Muscle layer of duodenum (tissue), 2 donors: Measurements from ENCODE around the gene ASPM.

Source experiments
- H3K27ac ChIP-seq: one replicate; pipeline ENCODE4 v1.7.0; 2013; ENCODE audit warnings: mild to moderate bottlenecking, low read length
- H3K27me3 ChIP-seq: one replicate; pipeline ENCODE4 v1.7.0; 2013; ENCODE audit warnings: low read depth, mild to moderate bottlenecking, control low read depth, low read length
- H3K36me3 ChIP-seq, 2 donors: one replicate each; pipeline ENCODE4 v1.7.0; 2013; ENCODE audit warnings: low read length in 2 of 2, control low read depth in 1 of 2, mild to moderate bottlenecking in 1 of 2; ENCODE audit not compliant: insufficient read depth in 2 of 2, control insufficient read depth in 1 of 2
- H3K4me1 ChIP-seq, 2 donors: one replicate each; pipeline ENCODE4 v1.7.0; 2013; ENCODE audit warnings: low read length in 2 of 2, mild to moderate bottlenecking in 2 of 2, control low read depth in 1 of 2, moderate library complexity in 1 of 2; ENCODE audit not compliant: insufficient read depth in 2 of 2, control insufficient read depth in 1 of 2
- H3K4me3 ChIP-seq, 2 donors: one replicate each; pipeline ENCODE4 v1.7.0; 2013; ENCODE audit warnings: low read length in 2 of 2, low read depth in 1 of 2, mild to moderate bottlenecking in 1 of 2
- H3K9me3 ChIP-seq, 2 donors: one replicate each; pipeline ENCODE4 v1.7.0; 2013; ENCODE audit warnings: low read length in 2 of 2, control low read depth in 1 of 2, mild to moderate bottlenecking in 1 of 2; ENCODE audit not compliant: control insufficient read depth in 1 of 2
- donor health status: healthy.

ASPM gene

GRCh38 chr1:197144570-197145325, 1.7 kb downstream of the ASPM start:
- no peaks in the 10 kb centered on the region for H3K9me3 ChIP-seq
- no peak overlapping the region for H3K27ac ChIP-seq
- peaks cover 0 to 3% of the 10 kb centered on the region in 2 donors for H3K4me1 ChIP-seq
- H3K4me3 ChIP-seq: peak overlapping the region in 1 of 2 donors; percentile 35
- H3K27me3 ChIP-seq: no peaks in the 10 kb centered on the region
- no peaks in the 10 kb centered on the region for H3K36me3 ChIP-seq

- H3K4me3 ChIP-seq: no peak overlapping the region
- no peaks in the 10 kb centered on the region for H3K27me3 ChIP-seq
- H3K4me1 ChIP-seq: peaks cover 0 to 3% of the 10 kb centered on the region in 2 donors
- H3K9me3 ChIP-seq: no peaks in the 10 kb centered on the region
- no peak overlapping the region for H3K27ac ChIP-seq
- no peaks in the 10 kb centered on the region for H3K36me3 ChIP-seq
Observed at GRCh38 chr1:197143276-197143675, 3.2 kb downstream of the ASPM start.

DNA sequence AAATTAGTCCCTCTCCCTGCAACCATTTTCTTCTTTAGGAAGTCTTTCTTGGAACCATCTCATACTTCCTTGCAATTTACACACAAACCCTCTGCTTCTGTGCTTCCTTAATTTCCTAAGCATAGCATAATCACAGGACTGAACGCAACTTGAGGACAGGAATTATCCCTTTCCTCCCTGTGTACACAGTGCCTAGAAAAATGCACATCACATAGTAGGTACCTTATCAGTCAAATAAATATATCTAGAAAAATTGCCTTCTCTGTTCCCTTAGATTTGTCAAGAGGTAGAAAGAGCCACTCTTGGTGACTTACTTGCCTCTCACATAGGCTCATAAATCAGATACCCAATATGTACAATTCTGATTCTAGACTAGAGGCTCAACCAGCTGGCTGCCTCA, 4.9 kb downstream of the ASPM start:
- Histone ChIP-seq H3K27ac (no peak overlapping the region), H3K4me3 (no peak overlapping the region), H3K4me1 (peaks cover 0 to 3% of the 10 kb centered on the region in 2 donors), H3K27me3 (no peaks in the 10 kb centered on the region), H3K36me3 (no peaks in the 10 kb centered on the region), H3K9me3 (no peaks in the 10 kb centered on the region)

GRCh38 chr1:197140121-197140520, 6.3 kb downstream of the ASPM start:
- no peaks in the 10 kb centered on the region for H3K9me3 ChIP-seq
- no peak overlapping the region for H3K27ac ChIP-seq
- no peaks in the 10 kb centered on the region for H3K27me3 ChIP-seq
- no peaks in the 10 kb centered on the region for H3K4me1 ChIP-seq
- H3K4me3 ChIP-seq: no peak overlapping the region
- no peaks in the 10 kb centered on the region for H3K36me3 ChIP-seq

DNA sequence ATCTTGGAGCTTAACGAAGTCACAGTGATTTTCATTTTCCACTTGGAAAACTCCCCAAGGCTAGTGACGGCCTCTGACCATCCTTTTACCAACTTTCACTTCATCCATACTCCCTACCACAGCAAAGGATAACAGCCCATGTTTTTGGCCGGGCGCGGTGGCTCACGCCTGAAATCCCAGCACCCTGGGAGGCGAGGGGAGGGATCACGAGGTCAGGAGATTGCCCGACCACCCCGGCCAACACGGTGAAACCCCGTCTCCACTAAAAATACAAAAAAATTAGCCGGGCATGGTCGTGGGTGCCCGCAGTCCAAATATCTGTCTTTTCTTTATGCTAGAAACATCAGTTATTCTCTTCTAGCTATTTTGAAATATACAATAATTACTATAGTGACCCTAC, 7.3 kb downstream of the ASPM start:
- no peak overlapping the region for H3K27ac ChIP-seq
- no peak overlapping the region for H3K4me3 ChIP-seq
- H3K9me3 ChIP-seq: no peaks in the 10 kb centered on the region
- H3K4me1 ChIP-seq: no peaks in the 10 kb centered on the region
- no peaks in the 10 kb centered on the region for H3K36me3 ChIP-seq
- H3K27me3 ChIP-seq: no peaks in the 10 kb centered on the region

GRCh38 chr1:197137322-197137721, 9.1 kb downstream of the ASPM start:
- Histone ChIP-seq H3K27me3 (no peaks in the 10 kb centered on the region), H3K9me3 (no peaks in the 10 kb centered on the region), H3K4me3 (no peak overlapping the region), H3K4me1 (no peaks in the 10 kb centered on the region), H3K36me3 (no peaks in the 10 kb centered on the region), H3K27ac (no peak overlapping the region)

GRCh38 chr1:197130677-197131304, 15.7 kb downstream of the ASPM start:
- Histone ChIP-seq H3K27me3 (no peaks in the 10 kb centered on the region), H3K36me3 (no peaks in the 10 kb centered on the region), H3K27ac (no peak overlapping the region), H3K4me3 (no peak overlapping the region), H3K9me3 (no peaks in the 10 kb centered on the region), H3K4me1 (no peaks in the 10 kb centered on the region)

GRCh38 chr1:197129698-197130097, 16.8 kb downstream of the ASPM start:
- Histone ChIP-seq H3K9me3 (no peaks in the 10 kb centered on the region), H3K27me3 (no peaks in the 10 kb centered on the region), H3K4me1 (no peaks in the 10 kb centered on the region), H3K4me3 (no peak overlapping the region), H3K36me3 (no peaks in the 10 kb centered on the region), H3K27ac (no peak overlapping the region)

GRCh38 chr1:197127246-197127912, 19.1 kb downstream of the ASPM start:
- Histone ChIP-seq H3K27me3 (no peaks in the 10 kb centered on the region), H3K27ac (no peak overlapping the region), H3K4me1 (no peaks in the 10 kb centered on the region), H3K9me3 (no peaks in the 10 kb centered on the region), H3K4me3 (no peak overlapping the region), H3K36me3 (no peaks in the 10 kb centered on the region)

GRCh38 chr1:197126691-197127090, 19.8 kb downstream of the ASPM start:
- H3K4me1 ChIP-seq: no peaks in the 10 kb centered on the region
- no peaks in the 10 kb centered on the region for H3K9me3 ChIP-seq
- no peak overlapping the region for H3K4me3 ChIP-seq
- no peaks in the 10 kb centered on the region for H3K27me3 ChIP-seq
- no peak overlapping the region for H3K27ac ChIP-seq
- no peaks in the 10 kb centered on the region for H3K36me3 ChIP-seq

DNA sequence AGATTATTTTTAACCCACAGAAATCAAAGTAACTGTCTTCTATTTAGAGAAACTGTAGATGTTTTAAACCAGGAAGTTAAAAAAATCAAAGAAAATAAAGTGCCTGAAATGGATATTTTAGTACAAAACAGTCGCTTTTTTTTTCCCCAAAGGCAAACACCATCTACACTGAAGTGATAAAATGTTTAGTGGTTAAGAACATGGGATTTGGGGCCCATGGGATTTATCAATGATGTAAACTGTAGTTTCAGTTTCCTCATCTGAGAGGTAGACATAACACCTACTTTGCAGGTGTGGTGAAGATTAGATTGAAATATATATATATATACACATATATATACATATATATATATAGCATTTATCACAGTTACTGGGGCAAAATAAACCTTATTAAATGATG, 22.1 kb downstream of the ASPM start:
- no peaks in the 10 kb centered on the region for H3K27me3 ChIP-seq
- H3K27ac ChIP-seq: no peak overlapping the region
- no peaks in the 10 kb centered on the region for H3K36me3 ChIP-seq

More for the DNA sequence above, 22.1 kb downstream of the ASPM start:
- H3K4me3 ChIP-seq: no peak overlapping the region
- H3K9me3 ChIP-seq: no peaks in the 10 kb centered on the region
- no peaks in the 10 kb centered on the region for H3K4me1 ChIP-seq
